H9 (cell line): ENCODE measurements around the gene USP47. TPM values are rescaled to one million over a fixed set of nuclear protein-coding genes. Genes with fewer than 3 reads are reported as not detected.

Source experiments
- DNase-seq: peaks from one replicate; pipeline ENCODE4 v3.0.0-alpha.2; 2017
- H2AFZ ChIP-seq: one replicate; pipeline ENCODE4 v1.6.1; 2013; ENCODE audit warnings: mild to moderate bottlenecking, low read length, control low read depth, moderate library complexity
- H2AK5ac ChIP-seq: 2 replicates; pipeline ENCODE4 v1.6.1; 2013; ENCODE audit warnings: low read length, control low read depth, mixed read lengths; ENCODE audit not compliant: insufficient read length
- H2BK120ac ChIP-seq: one replicate; pipeline ENCODE4 v1.6.1; 2013; ENCODE audit warnings: low read depth, mild to moderate bottlenecking, low read length, control low read depth, inconsistent platforms; ENCODE audit not compliant: poor library complexity, severe bottlenecking
- H2BK12ac ChIP-seq: 2 replicates; pipeline ENCODE4 v1.6.1; 2013; ENCODE audit warnings: low read length, control low read depth, mixed read lengths, low read depth; ENCODE audit not compliant: insufficient read length
- H2BK15ac ChIP-seq: 2 replicates; pipeline ENCODE4 v1.6.1; 2013; ENCODE audit warnings: low read depth, low read length, control low read depth
- H2BK20ac ChIP-seq: one replicate; pipeline ENCODE4 v1.6.1; 2013; ENCODE audit warnings: low read depth, mild to moderate bottlenecking, low read length, control low read depth, inconsistent platforms; ENCODE audit not compliant: poor library complexity, severe bottlenecking
- H2BK5ac ChIP-seq: 2 replicates; pipeline ENCODE4 v1.6.1; 2013; ENCODE audit warnings: low read length, control low read depth, mixed read lengths; ENCODE audit not compliant: insufficient read length
- H3K14ac ChIP-seq: 2 replicates; pipeline ENCODE4 v1.6.1; 2013; ENCODE audit warnings: low read length, control low read depth; ENCODE audit not compliant: insufficient read depth
- H3K18ac ChIP-seq: 2 replicates; pipeline ENCODE4 v1.6.1; 2013; ENCODE audit warnings: low read depth, mild to moderate bottlenecking, mixed read lengths, low read length, control low read depth; ENCODE audit not compliant: insufficient read length
- H3K23ac ChIP-seq: 2 replicates; pipeline ENCODE4 v1.6.1; 2013; ENCODE audit warnings: low read length, control low read depth, mixed read lengths, low read depth; ENCODE audit not compliant: insufficient read length
- H3K23me2 ChIP-seq: 2 replicates; pipeline ENCODE4 v1.6.1; 2013; ENCODE audit warnings: low read depth, mild to moderate bottlenecking, mixed read lengths, low read length, control low read depth; ENCODE audit not compliant: insufficient read length, poor library complexity, severe bottlenecking
- H3K27ac ChIP-seq: 2 replicates; pipeline ENCODE4 v1.5.1; 2013; ENCODE audit warnings: low read length, control low read depth, mixed read lengths, low read depth; ENCODE audit not compliant: insufficient read length
- H3K27me3 ChIP-seq: 2 replicates; pipeline ENCODE4 v1.6.1; 2013; ENCODE audit warnings: low read length, control low read depth, inconsistent platforms; ENCODE audit not compliant: insufficient read depth
- H3K4ac ChIP-seq: 2 replicates; pipeline ENCODE4 v1.6.1; 2013; ENCODE audit warnings: low read depth, mild to moderate bottlenecking, control low read depth, inconsistent platforms, low read length, moderate library complexity
- H3K4me1 ChIP-seq: 2 replicates; pipeline ENCODE4 v1.6.1; 2013; ENCODE audit warnings: low read length, control low read depth, inconsistent platforms; ENCODE audit not compliant: insufficient read depth
- H3K4me2 ChIP-seq: 2 replicates; pipeline ENCODE4 v1.6.1; 2013; ENCODE audit warnings: low read length, control low read depth, mixed read lengths; ENCODE audit not compliant: insufficient read length, insufficient read depth
- H3K56ac ChIP-seq: 2 replicates; pipeline ENCODE4 v1.6.1; 2013; ENCODE audit warnings: low read depth, mild to moderate bottlenecking, mixed read lengths, low read length, control low read depth; ENCODE audit not compliant: insufficient read length
- H3K79me1 ChIP-seq: 2 replicates; pipeline ENCODE4 v1.6.1; 2013; ENCODE audit warnings: low read depth, mild to moderate bottlenecking, moderate library complexity, low read length, control low read depth, inconsistent platforms; ENCODE audit not compliant: insufficient read depth, poor library complexity, severe bottlenecking
- H3K79me2 ChIP-seq: 2 replicates; pipeline ENCODE4 v1.6.1; 2013; ENCODE audit warnings: low read length, control low read depth, inconsistent platforms; ENCODE audit not compliant: insufficient read depth
- H3K9ac ChIP-seq: 2 replicates; pipeline ENCODE4 v1.6.1; 2013; ENCODE audit warnings: low read length, control low read depth, mixed read lengths; ENCODE audit not compliant: insufficient read length; ENCODE audit errors: extremely low read depth
- H3K9me3 ChIP-seq: one replicate; pipeline ENCODE4 v1.6.1; 2013; ENCODE audit warnings: low read depth, low read length, inconsistent platforms; ENCODE audit not compliant: control insufficient read depth
- H3T11ph ChIP-seq: one replicate; pipeline ENCODE4 v1.6.1; 2013; ENCODE audit warnings: mild to moderate bottlenecking, low read length, control low read depth, inconsistent platforms
- H4K20me1 ChIP-seq: one replicate; pipeline ENCODE4 v1.6.1; 2013; ENCODE audit not compliant: control insufficient read depth, insufficient read length, insufficient read depth
- H4K5ac ChIP-seq: 2 replicates; pipeline ENCODE4 v1.6.1; 2013; ENCODE audit warnings: low read depth, mild to moderate bottlenecking, mixed read lengths, low read length, control low read depth; ENCODE audit not compliant: insufficient read length
- H4K8ac ChIP-seq: replicated peaks from 2 replicates; pipeline ENCODE4 v1.6.1; 2013; ENCODE audit warnings: low read length, control low read depth, mixed read lengths, low read depth; ENCODE audit not compliant: insufficient read length
- H4K91ac ChIP-seq: 2 replicates; pipeline ENCODE4 v1.6.1; 2013; ENCODE audit warnings: low read depth, mild to moderate bottlenecking, moderate library complexity, mixed read lengths, low read length, control low read depth; ENCODE audit not compliant: insufficient read length
- H3K27ac Mint-ChIP-seq, 3 experiments: 2 replicates in 2 of 3; 3 replicates in 1 of 3; pipeline ENCODE4 v1.8.0; 2020 to 2021; ENCODE audit warnings: mixed read lengths in 3 of 3, mild to moderate bottlenecking in 1 of 3, moderate library complexity in 1 of 3
- H3K27me3 Mint-ChIP-seq: 2 replicates; pipeline ENCODE4 v1.8.0; 2021; ENCODE audit warnings: low read depth, mild to moderate bottlenecking, moderate library complexity, mixed read lengths
- H3K36me3 Mint-ChIP-seq, 3 experiments: 2 replicates in 2 of 3; 3 replicates in 1 of 3; pipeline ENCODE4 v1.8.0; 2020 to 2021; ENCODE audit warnings: low read depth in 3 of 3, mixed read lengths in 3 of 3; ENCODE audit not compliant: insufficient read depth in 1 of 3
- H3K4me1 Mint-ChIP-seq, 2 experiments: 2 replicates each; pipeline ENCODE4 v1.8.0; 2020; ENCODE audit warnings: mixed read lengths in 2 of 2
- H3K4me3 Mint-ChIP-seq, 2 experiments: 2 replicates in 1 of 2; 3 replicates in 1 of 2; pipeline ENCODE4 v1.8.0; 2020 to 2021; ENCODE audit warnings: mild to moderate bottlenecking in 2 of 2, mixed read lengths in 2 of 2, moderate library complexity in 1 of 2
- H3K9me3 Mint-ChIP-seq, 2 experiments: 2 replicates in 1 of 2; 3 replicates in 1 of 2; pipeline ENCODE4 v1.8.0; 2020; ENCODE audit warnings: mild to moderate bottlenecking in 2 of 2, mixed read lengths in 2 of 2, moderate library complexity in 1 of 2
- WGBS: extraction: QIAGEN DNeasy Blood & Tissue Kit; methylation state at CpG from one replicate; pipeline ENCODE4 v1.1.7; 2013; ENCODE audit warnings: missing lambda C conversion rate, low lambda C conversion rate, mixed read lengths; ENCODE audit not compliant: insufficient read length; ENCODE audit errors: extremely low coverage; 5-methylcytosine and 5-hydroxymethylcytosine counted together
- total RNA-seq: library from RNA; stranded (reverse); gene quantifications from 2 replicates; pipeline ENCODE4 v1.2.1, GENCODE V29; 2021
- TF ChIP-seq, protein P1 (sequence below): fragments of 200-600 bp; sonication (generic); conservative IDR thresholded peaks from 3 replicates; pipeline ENCODE4 v1.8.0; 2021; ENCODE audit warnings: antibody characterized with exemption, mild to moderate bottlenecking

Gene USP47
- total RNA-seq, 1 experiment from 2014 or later: 26.7 TPM

DNA sequence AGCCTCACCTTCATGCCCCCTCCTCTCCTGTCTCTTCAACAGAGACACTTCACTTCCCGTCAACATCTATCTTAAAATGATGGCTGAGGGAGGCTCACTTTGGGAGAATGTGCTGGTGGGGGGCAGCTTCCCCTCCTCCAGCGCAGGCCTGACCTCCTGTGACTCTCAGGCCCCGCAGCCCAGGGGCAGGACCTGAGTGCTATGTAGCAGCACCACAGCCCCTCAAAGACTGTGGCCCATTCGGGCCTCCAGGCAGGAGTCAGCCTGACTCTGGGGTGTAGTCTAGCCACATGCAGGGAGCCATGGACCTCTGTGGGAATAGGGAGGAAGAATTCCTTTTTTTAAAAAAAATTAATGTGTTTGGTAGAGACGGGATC is 123.0 kb downstream of the USP47 start:
- H3K18ac ChIP-seq: no peak overlapping the region
- no peaks in the 10 kb centered on the region for H3K27me3 ChIP-seq
- no peak overlapping the region for H2AFZ ChIP-seq
- no peaks in the 10 kb centered on the region for H3K23me2 ChIP-seq
- no peaks in the 10 kb centered on the region for H3K9me3 ChIP-seq
- no peak overlapping the region for H4K8ac ChIP-seq
- H3K27ac ChIP-seq: no peak overlapping the region
- no peak overlapping the region for H4K5ac ChIP-seq
- no peak overlapping the region for H3K56ac ChIP-seq
- no peak overlapping the region for H2BK5ac ChIP-seq
- no peaks in the 10 kb centered on the region for H3K79me2 ChIP-seq
- peaks cover 12 to 14% of the 10 kb centered on the region in 2 experiments for H3K4me1 Mint-ChIP-seq
- H3K23ac ChIP-seq: no peak overlapping the region
- H3K4me2 ChIP-seq: no peak overlapping the region
- H3T11ph ChIP-seq: no peak overlapping the region
- H3K4ac ChIP-seq: no peak overlapping the region
- no peak overlapping the region for H2BK12ac ChIP-seq
- H2AK5ac ChIP-seq: no peak overlapping the region
- no peak overlapping the region for H3K14ac ChIP-seq
- WGBS: no CpG with 5 or more reads among the region's 5 CpGs
- H3K79me1 ChIP-seq: no peaks in the 10 kb centered on the region
- no peak overlapping the region for H2BK20ac ChIP-seq
- H3K27me3 Mint-ChIP-seq: no peaks in the 10 kb centered on the region; the same call in 1 of the 2 replicates
- H3K27ac Mint-ChIP-seq: no peak overlapping the region
- TF ChIP-seq, protein P1, sequence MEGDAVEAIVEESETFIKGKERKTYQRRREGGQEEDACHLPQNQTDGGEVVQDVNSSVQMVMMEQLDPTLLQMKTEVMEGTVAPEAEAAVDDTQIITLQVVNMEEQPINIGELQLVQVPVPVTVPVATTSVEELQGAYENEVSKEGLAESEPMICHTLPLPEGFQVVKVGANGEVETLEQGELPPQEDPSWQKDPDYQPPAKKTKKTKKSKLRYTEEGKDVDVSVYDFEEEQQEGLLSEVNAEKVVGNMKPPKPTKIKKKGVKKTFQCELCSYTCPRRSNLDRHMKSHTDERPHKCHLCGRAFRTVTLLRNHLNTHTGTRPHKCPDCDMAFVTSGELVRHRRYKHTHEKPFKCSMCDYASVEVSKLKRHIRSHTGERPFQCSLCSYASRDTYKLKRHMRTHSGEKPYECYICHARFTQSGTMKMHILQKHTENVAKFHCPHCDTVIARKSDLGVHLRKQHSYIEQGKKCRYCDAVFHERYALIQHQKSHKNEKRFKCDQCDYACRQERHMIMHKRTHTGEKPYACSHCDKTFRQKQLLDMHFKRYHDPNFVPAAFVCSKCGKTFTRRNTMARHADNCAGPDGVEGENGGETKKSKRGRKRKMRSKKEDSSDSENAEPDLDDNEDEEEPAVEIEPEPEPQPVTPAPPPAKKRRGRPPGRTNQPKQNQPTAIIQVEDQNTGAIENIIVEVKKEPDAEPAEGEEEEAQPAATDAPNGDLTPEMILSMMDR: no peak
- H3K9me3 Mint-ChIP-seq: no peaks in the 10 kb centered on the region
- H3K9ac ChIP-seq: no peak overlapping the region
- H4K20me1 ChIP-seq: no peaks in the 10 kb centered on the region
- no peaks in the 10 kb centered on the region; the same call in 1 of the 2 replicates for H3K4me1 ChIP-seq
- no peak overlapping the region for H2BK120ac ChIP-seq
- no peak overlapping the region for H3K4me3 Mint-ChIP-seq
- peaks cover 0 to 12% (median 5%) of the 10 kb centered on the region in 3 experiments; a peak in 3 of 7 replicates for H3K36me3 Mint-ChIP-seq
- H2BK15ac ChIP-seq: no peak overlapping the region
- DNase-seq: no peak
- H4K91ac ChIP-seq: no peak overlapping the region
